Tibial nerve (tissue), 4 donors: ENCODE results near the gene ETF1. TPM values are rescaled to one million over a fixed set of nuclear protein-coding genes. Genes with fewer than 3 reads are reported as not detected.
"Not testable (repeated sequence)": the region's sequence is repeated elsewhere in the genome, so short reads cannot be mapped to it uniquely, and the experiment has no call there.

ENCODE experiments used
- DNase-seq, 2 donors: peaks; one replicate each; pipeline ENCODE4 v3.0.0-alpha.2; 2019; ENCODE audit warnings: low spot score in 2 of 2
- H3K27ac ChIP-seq, 4 donors: fragments of 200-600 bp; sonication (generic) in 3 of 4; one replicate each; pipeline ENCODE4 v1.5.1; 2017 to 2019; ENCODE audit warnings: mild to moderate bottlenecking in 1 of 4
- H3K27me3 ChIP-seq, 2 donors: fragments of 200-600 bp; sonication (generic) in 1 of 2; one replicate each; pipeline versions ENCODE4 v1.5.1 to v1.6.0; 2017 to 2019
- H3K36me3 ChIP-seq, 3 donors: fragments of 200-600 bp; sonication (generic); one replicate each; pipeline ENCODE4 v1.5.1; 2018 to 2019
- H3K4me1 ChIP-seq, 4 donors: fragments of 200-600 bp; sonication (generic) in 3 of 4; one replicate each; pipeline ENCODE4 v1.5.1; 2017 to 2019
- H3K4me3 ChIP-seq, 4 donors: fragments of 200-600 bp; sonication (generic) in 3 of 4; one replicate each; pipeline ENCODE4 v1.5.1; 2017 to 2019; ENCODE audit warnings: mild to moderate bottlenecking in 1 of 4, moderate library complexity in 1 of 4
- H3K9me3 ChIP-seq, 4 donors: fragments of 200-600 bp; sonication (generic) in 3 of 4; one replicate each; pipeline ENCODE4 v1.5.1; 2017 to 2019
- CTCF ChIP-seq, 5 experiments: fragments of 200-600 bp in 3 of 5; fragments of 450-650 bp in 2 of 5; sonication (generic) in 3 of 5; IDR thresholded peaks; one replicate each; pipeline ENCODE4 v1.5.1; 2016 to 2019; ENCODE audit warnings: antibody characterized with exemption in 5 of 5, mild to moderate bottlenecking in 3 of 5, moderate library complexity in 2 of 5
- EP300 ChIP-seq, 2 donors: sonication (generic); formaldehyde crosslinking; IDR thresholded peaks; one replicate each; pipeline ENCODE4 v1.6.1; 2017; ENCODE audit warnings: antibody characterized with exemption in 2 of 2, mild to moderate bottlenecking in 1 of 2
- POLR2A ChIP-seq, 2 donors: fragments of 450-650 bp; IDR thresholded peaks; one replicate each; pipeline ENCODE4 v1.6.1; 2017; ENCODE audit warnings: antibody characterized with exemption in 2 of 2, mild to moderate bottlenecking in 2 of 2, moderate library complexity in 2 of 2
- WGBS, 2 donors: methylation state at CpG; one replicate each; pipeline ENCODE4 v1.1.5; 2018; 5-methylcytosine and 5-hydroxymethylcytosine counted together
- total RNA-seq, 4 donors: library from RNA; depleted of rRNA; stranded (reverse); fragments of >200 nt; gene quantifications; one replicate each; pipeline ENCODE4 v1.1.0, GENCODE V29; 2016

ETF1 gene
- total RNA-seq, 4 donors from 2014 or later, result 48.4 to 80.1 (median 58.6) TPM

- WGBS, 2 donors, result 94 to 96% methylated on average over 1 of the region's 1 CpG
- no peak for DNase-seq
- no peak overlapping the region for H3K27ac ChIP-seq
- no peaks in the 10 kb centered on the region for H3K27me3 ChIP-seq
- peaks cover 2 to 89% (median 24%) of the 10 kb centered on the region in 3 donors for H3K36me3 ChIP-seq
- H3K9me3 ChIP-seq, result no peaks in the 10 kb centered on the region
- TF ChIP-seq CTCF (IDR thresholded peaks at IDR 0.05), result no peak
- no peak for TF ChIP-seq POLR2A (IDR thresholded peaks at IDR 0.05)
- no peak for TF ChIP-seq EP300 (IDR thresholded peaks at IDR 0.05)
- no peak overlapping the region for H3K4me3 ChIP-seq
- H3K4me1 ChIP-seq, result no peaks in the 10 kb centered on the region
Measured at GRCh38 chr5:138514021-138514420, 29.0 kb downstream of the ETF1 start.

- Histone ChIP-seq H3K4me3 (no peak overlapping the region), H3K36me3 (peaks cover 7 to 68% (median 22%) of the 10 kb centered on the region in 3 donors), H3K27me3 (no peaks in the 10 kb centered on the region), H3K4me1 (peaks cover 0 to 11% (median 0%) of the 10 kb centered on the region in 4 donors), H3K9me3 (no peaks in the 10 kb centered on the region), H3K27ac (no peak overlapping the region)
- DNase-seq, result no peak
- WGBS, 2 donors, result 70 to 73% methylated on average over 3 of the region's 3 CpGs
- TF ChIP-seq CTCF (IDR thresholded peaks at IDR 0.05), result no peak
Measured at GRCh38 chr5:138508958-138509357, 34.1 kb downstream of the ETF1 start.

GRCh38 chr5:138507485-138507884 lies 35.6 kb downstream of the ETF1 start:
- not testable (repeated sequence) for H3K27ac ChIP-seq, H3K4me3 ChIP-seq, DNase-seq, H3K9me3 ChIP-seq, H3K27me3 ChIP-seq
- H3K36me3 ChIP-seq, result peaks cover 5 to 54% (median 14%) of the 10 kb centered on the region in 3 donors
- 84 to 86% methylated on average over 8 of the region's 8 CpGs for WGBS, 2 donors
- H3K4me1 ChIP-seq, result peaks cover 0 to 20% (median 0%) of the 10 kb centered on the region in 4 donors

GRCh38 chr5:138506370-138507306 lies 36.4 kb downstream of the ETF1 start:
- no peak overlapping the region for H3K4me3 ChIP-seq
- 80 to 84% methylated on average over 10 of the region's 10 CpGs for WGBS, 2 donors
- peaks cover 0 to 20% (median 0%) of the 10 kb centered on the region in 4 donors for H3K4me1 ChIP-seq
- H3K27ac ChIP-seq, result no peak overlapping the region
- peaks cover 5 to 50% (median 13%) of the 10 kb centered on the region in 3 donors for H3K36me3 ChIP-seq
- no peaks in the 10 kb centered on the region for H3K9me3 ChIP-seq
- TF ChIP-seq CTCF (IDR thresholded peaks at IDR 0.05) (no peak), EP300 (IDR thresholded peaks at IDR 0.05) (no peak), POLR2A (IDR thresholded peaks at IDR 0.05) (no peak)
- DNase-seq, result no peak
- no peaks in the 10 kb centered on the region for H3K27me3 ChIP-seq

GRCh38 chr5:138504799-138505198 lies 38.2 kb downstream of the ETF1 start:
- WGBS, 2 donors, result 19 to 30% methylated on average over 4 of the region's 4 CpGs
- TF ChIP-seq POLR2A (IDR thresholded peaks at IDR 0.05), result no peak
- TF ChIP-seq CTCF (IDR thresholded peaks at IDR 0.05), result no peak
- TF ChIP-seq EP300 (IDR thresholded peaks at IDR 0.05), result no peak
- Histone ChIP-seq H3K36me3 (peaks cover 5 to 36% (median 7%) of the 10 kb centered on the region in 3 donors), H3K4me1 (peaks cover 0 to 20% (median 0%) of the 10 kb centered on the region in 4 donors), H3K9me3 (no peaks in the 10 kb centered on the region), H3K4me3 (no peak overlapping the region), H3K27ac (peak overlapping the region in 1 of 4 donors; percentile 2), H3K27me3 (no peaks in the 10 kb centered on the region)
- DNase-seq, result no peak
